ENCODE data around the gene UNC93A.

- TF ChIP-seq CTCF (IDR thresholded peaks at IDR 0.05; ENCODE audit: poor library complexity) (no peak), EZH2phosphoT487 (IDR thresholded peaks at IDR 0.05; ENCODE audit: low read depth, severe bottlenecking, unreplicated experiment) (no peak)
Measured at GRCh38 chr6:167300902-167301777, 10.0 kb downstream of the UNC93A start.

Data from hepatocyte (in vitro differentiated cells).